Common myeloid progenitor, CD34-positive (primary cell): ENCODE data around the gene GTF2A1.

ENCODE experiments used
- CTCF ChIA-PET: fragments of 350-600 bp; sonication (Branson Sonifier 250); formaldehyde crosslinking; loops from one replicate; lab custom pipeline; 2021; ENCODE audit warnings: antibody characterized with exemption; lab: Charles Lee
- POLR2A ChIA-PET: fragments of 350-600 bp; sonication (Branson Sonifier 250); formaldehyde crosslinking; loops from one replicate; lab custom pipeline; 2021; ENCODE audit warnings: antibody characterized with exemption; lab: Charles Lee
- DNase-seq, 3 donors: peaks; one replicate each; pipeline versions ENCODE4 v3.0.0 to v3.0.0-alpha.2; 2013
- H3K27ac ChIP-seq, 2 experiments: 1 replicate in 1 of 2; 2 replicates in 1 of 2; pipeline ENCODE4 v1.7.0; 2013; ENCODE audit warnings: inconsistent platforms in 2 of 2, low read length in 2 of 2, mild to moderate bottlenecking in 2 of 2, low read depth in 1 of 2, moderate library complexity in 1 of 2; ENCODE audit not compliant: severe bottlenecking in 2 of 2, insufficient read depth in 1 of 2, poor library complexity in 1 of 2
- H3K27me3 ChIP-seq, 5 experiments: replicated peaks in 2 of 5; 1 replicate in 3 of 5; 2 replicates in 2 of 5; pipeline versions ENCODE4 v1.6.1 to v1.7.0; 2013; ENCODE audit warnings: low read length in 4 of 5, mild to moderate bottlenecking in 2 of 5, moderate library complexity in 2 of 5, inconsistent platforms in 1 of 5; ENCODE audit not compliant: insufficient read depth in 5 of 5, control insufficient read depth in 4 of 5
- H3K36me3 ChIP-seq, 4 experiments: 1 replicate in 2 of 4; 2 replicates in 2 of 4; pipeline versions ENCODE4 v1.6.1 to v1.7.0; 2013; ENCODE audit warnings: low read length in 3 of 4, control low read depth in 1 of 4, mild to moderate bottlenecking in 1 of 4; ENCODE audit not compliant: control insufficient read depth in 4 of 4, insufficient read depth in 4 of 4
- H3K4me1 ChIP-seq, 4 experiments: 1 replicate in 3 of 4; 2 replicates in 1 of 4; pipeline versions ENCODE4 v1.6.1 to v1.7.1; 2013; ENCODE audit warnings: low read length in 3 of 4, mild to moderate bottlenecking in 3 of 4, control low read depth in 1 of 4, inconsistent platforms in 1 of 4, moderate library complexity in 1 of 4; ENCODE audit not compliant: control insufficient read depth in 4 of 4, insufficient read depth in 4 of 4; ENCODE audit errors: control extremely low read depth in 1 of 4
- H3K4me3 ChIP-seq, 7 experiments: 1 replicate in 4 of 7; 2 replicates in 3 of 7; pipeline versions ENCODE4 v1.5.1 to v1.7.0; 2013; ENCODE audit warnings: mild to moderate bottlenecking in 7 of 7, low read length in 6 of 7, moderate library complexity in 6 of 7, inconsistent platforms in 2 of 7, low read depth in 2 of 7, control low read depth in 1 of 7; ENCODE audit not compliant: insufficient read depth in 4 of 7, control insufficient read depth in 1 of 7; ENCODE audit errors: extremely low read depth in 1 of 7
- H3K9me3 ChIP-seq, 5 experiments: 1 replicate in 4 of 5; 2 replicates in 1 of 5; pipeline versions ENCODE4 v1.6.1 to v1.7.1; 2013; ENCODE audit warnings: low read length in 4 of 5, mild to moderate bottlenecking in 2 of 5, inconsistent platforms in 1 of 5, low read depth in 1 of 5, moderate library complexity in 1 of 5; ENCODE audit not compliant: control insufficient read depth in 4 of 5, insufficient read depth in 2 of 5; ENCODE audit errors: control extremely low read depth in 1 of 5
- WGBS: methylation state at CpG from one replicate; pipeline ENCODE4 v1.1.5; 2013; ENCODE audit not compliant: insufficient coverage; 5-methylcytosine and 5-hydroxymethylcytosine counted together

The GTF2A1 gene

GRCh38 chr14:81208489-81208888 is 12.3 kb downstream of the GTF2A1 start:
- CTCF ChIA-PET, result interaction anchor here (1.1 to 7.1 kb wide), 4 partner anchors 10 to 211 kb away, joined by 3 to 48 read pairs (median 3); no protein-coding TSS in a partner anchor
- DNase-seq, result no peak
- no peak overlapping the region for H3K27ac ChIP-seq
- H3K27me3 ChIP-seq, result no peaks in the 10 kb centered on the region
- peaks cover 12 to 55% (median 39%) of the 10 kb centered on the region in 4 experiments for H3K36me3 ChIP-seq
- H3K4me3 ChIP-seq, result no peak overlapping the region
- POLR2A ChIA-PET, result interaction anchor here (0.9 kb wide), 1 partner anchor 10 kb away, joined by 3 read pairs; no protein-coding TSS in a partner anchor
- WGBS, result 96% methylated on average over 8 of the region's 8 CpGs
- peaks cover 3 to 8% (median 5%) of the 10 kb centered on the region in 4 experiments for H3K4me1 ChIP-seq
- H3K9me3 ChIP-seq, result no peaks in the 10 kb centered on the region

GRCh38 chr14:81206115-81206514 is 14.6 kb downstream of the GTF2A1 start:
- Histone ChIP-seq H3K36me3 (peaks cover 18 to 60% (median 45%) of the 10 kb centered on the region in 4 experiments), H3K4me1 (peaks cover 3 to 6% (median 4%) of the 10 kb centered on the region in 4 experiments), H3K9me3 (no peaks in the 10 kb centered on the region), H3K27me3 (no peaks in the 10 kb centered on the region), H3K4me3 (no peak overlapping the region), H3K27ac (no peak overlapping the region)
- ChIA-PET CTCF (no interaction called here), POLR2A (no interaction called here)
- 80% methylated on average over 2 of the region's 4 CpGs for WGBS
- DNase-seq, result no peak

- ChIA-PET CTCF (no interaction called here), POLR2A (no interaction called here)
- peaks cover 3 to 6% (median 4%) of the 10 kb centered on the region in 4 experiments for H3K4me1 ChIP-seq
- no peak for DNase-seq
- no CpG with 5 or more reads among the region's 4 CpGs for WGBS
- H3K27me3 ChIP-seq, result no peaks in the 10 kb centered on the region
- no peaks in the 10 kb centered on the region for H3K9me3 ChIP-seq
- peaks cover 18 to 62% (median 42%) of the 10 kb centered on the region in 4 experiments for H3K36me3 ChIP-seq
- no peak overlapping the region for H3K27ac ChIP-seq
- H3K4me3 ChIP-seq, result no peak overlapping the region
These were observed 15.1 kb downstream of the GTF2A1 start for GRCh38 chr14:81205639-81206038.

- ChIA-PET POLR2A (no interaction called here), CTCF (no interaction called here)
- H3K36me3 ChIP-seq, result peaks cover 20 to 56% (median 32%) of the 10 kb centered on the region in 4 experiments
- H3K27ac ChIP-seq, result no peak overlapping the region
- peak in 1 of 3 donors; percentile 31 for DNase-seq
- H3K4me3 ChIP-seq, result no peak overlapping the region
- no peaks in the 10 kb centered on the region for H3K9me3 ChIP-seq
- 97% methylated on average over 4 of the region's 6 CpGs for WGBS
- no peaks in the 10 kb centered on the region for H3K27me3 ChIP-seq
- peaks cover 0 to 9% (median 2%) of the 10 kb centered on the region in 4 experiments for H3K4me1 ChIP-seq
These were observed 20.7 kb downstream of the GTF2A1 start for GRCh38 chr14:81200054-81200453.

- H3K36me3 ChIP-seq, result peaks cover 23 to 60% (median 36%) of the 10 kb centered on the region in 4 experiments
- POLR2A ChIA-PET, result no interaction called here
- H3K27ac ChIP-seq, result no peak overlapping the region
- no peaks in the 10 kb centered on the region for H3K27me3 ChIP-seq
- DNase-seq, result no peak
- H3K4me1 ChIP-seq, result peaks cover 0 to 9% (median 2%) of the 10 kb centered on the region in 4 experiments
- H3K9me3 ChIP-seq, result no peaks in the 10 kb centered on the region
- CTCF ChIA-PET, result interaction anchor here (0.9 to 1.0 kb wide), 2 partner anchors 28 to 202 kb away, joined by 3 read pairs; no protein-coding TSS in a partner anchor
- no peak overlapping the region for H3K4me3 ChIP-seq
- no CpG with 5 or more reads among the region's 3 CpGs for WGBS
These were observed 21.7 kb downstream of the GTF2A1 start for GRCh38 chr14:81199084-81199483.

GRCh38 chr14:81198651-81199050 is 22.1 kb downstream of the GTF2A1 start:
- Histone ChIP-seq H3K4me1 (peaks cover 0 to 9% (median 2%) of the 10 kb centered on the region in 4 experiments), H3K9me3 (no peaks in the 10 kb centered on the region), H3K27ac (no peak overlapping the region), H3K27me3 (no peaks in the 10 kb centered on the region), H3K4me3 (no peak overlapping the region), H3K36me3 (peaks cover 21 to 61% (median 36%) of the 10 kb centered on the region in 4 experiments)
- ChIA-PET POLR2A (no interaction called here), CTCF (interaction anchor here (0.6 to 1.0 kb wide), 4 partner anchors 14 to 202 kb away, joined by 3 read pairs; no protein-coding TSS in a partner anchor)
- no CpG with 5 or more reads among the region's 2 CpGs for WGBS
- DNase-seq, result no peak

GRCh38 chr14:81193924-81194633 is 26.7 kb downstream of the GTF2A1 start:
- H3K36me3 ChIP-seq, result peaks cover 16 to 65% (median 29%) of the 10 kb centered on the region in 4 experiments
- no peaks in the 10 kb centered on the region for H3K4me1 ChIP-seq
- 91% methylated on average over 3 of the region's 3 CpGs for WGBS
- no peak for DNase-seq
- H3K4me3 ChIP-seq, result no peak overlapping the region
- ChIA-PET CTCF (interaction anchor here (2.9 kb wide), 1 partner anchor 18 kb away, joined by 12 read pairs; no protein-coding TSS in a partner anchor), POLR2A (no interaction called here)
- no peak overlapping the region for H3K27ac ChIP-seq
- H3K27me3 ChIP-seq, result no peaks in the 10 kb centered on the region
- H3K9me3 ChIP-seq, result no peaks in the 10 kb centered on the region
